ENCODE results near the gene TBC1D8B. TPM values are rescaled to one million over a fixed set of nuclear protein-coding genes. Genes with fewer than 3 reads are reported as not detected.

TBC1D8B gene
- total RNA-seq, 1 donor from 2014 or later, result 8.4 TPM

DNA sequence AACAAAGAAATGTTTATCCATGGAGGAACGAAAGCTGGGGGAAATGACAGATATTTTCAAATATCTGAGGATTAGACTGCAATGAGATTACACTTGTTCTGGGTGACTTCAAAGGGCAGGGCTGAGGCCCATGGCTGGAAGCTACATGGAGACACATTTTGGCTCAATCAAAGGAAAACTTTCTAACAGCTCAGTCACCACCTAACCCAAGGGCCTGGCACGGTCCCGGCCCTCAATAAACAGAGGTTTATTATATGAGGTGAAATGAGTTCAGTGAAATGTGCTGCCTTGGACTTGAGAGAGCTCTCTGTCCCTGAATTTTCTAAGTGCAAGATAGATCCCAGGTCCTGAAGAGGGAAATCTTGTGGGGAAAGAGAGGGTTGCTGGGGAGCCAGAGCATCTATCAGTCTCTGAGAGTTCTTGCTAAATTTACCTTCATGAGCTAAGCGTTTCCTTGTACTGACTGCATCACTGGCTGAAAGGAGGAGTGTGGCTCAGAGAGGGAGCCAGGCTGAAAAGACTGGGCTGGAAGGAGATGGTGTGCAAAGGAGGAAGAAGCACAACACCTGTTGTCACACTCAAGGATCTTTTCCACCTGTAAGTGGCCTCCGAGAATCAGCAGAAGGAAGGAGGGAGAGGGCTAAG lies 102.7 kb downstream of the TBC1D8B start:
- peak overlapping the region; percentile 84 for H3K27ac ChIP-seq (ENCODE audit: low read depth, low read length)
- no peaks in the 10 kb centered on the region for H3K27me3 ChIP-seq (ENCODE audit: control insufficient read depth in 3 of 3, insufficient read depth in 3 of 3, low read length in 3 of 3)
- H3K4me1 ChIP-seq (ENCODE audit: control insufficient read depth in 3 of 3, insufficient read depth in 3 of 3, low read length in 3 of 3), result peaks cover 6 to 39% (median 18%) of the 10 kb centered on the region in 3 donors
- no peak overlapping the region for H3K9ac ChIP-seq (ENCODE audit: low read depth in 1 of 3, low read length in 3 of 3)
- H3K4me3 ChIP-seq (ENCODE audit: low read length in 3 of 3), result no peak overlapping the region
- H3K36me3 ChIP-seq (ENCODE audit: control insufficient read depth in 3 of 3, insufficient read depth in 3 of 3, low read length in 3 of 3), result no peaks in the 10 kb centered on the region
- H3K9me3 ChIP-seq (ENCODE audit: control insufficient read depth in 3 of 3, low read length in 3 of 3), result no peaks in the 10 kb centered on the region

DNA sequence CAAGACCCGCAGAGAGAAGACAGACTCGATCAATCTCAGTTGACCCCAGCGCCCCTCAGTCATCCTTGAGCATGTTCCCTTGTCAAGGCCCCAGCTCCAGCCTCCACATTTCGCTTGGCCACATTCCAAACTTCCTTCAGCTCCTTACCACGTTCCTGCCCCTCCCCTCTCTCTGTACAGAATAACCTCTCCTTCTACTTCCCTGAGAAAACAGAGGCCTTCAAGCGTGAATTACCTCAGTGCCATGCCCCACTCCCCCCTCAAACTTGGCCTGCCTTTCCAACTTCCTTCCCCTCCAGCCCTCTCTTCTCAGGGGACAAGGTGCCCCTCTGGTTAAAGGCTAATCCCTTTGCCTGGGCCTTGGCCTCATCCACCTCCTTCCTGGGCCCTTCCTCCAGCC lies 103.9 kb downstream of the TBC1D8B start:
- Histone ChIP-seq H3K27me3 (ENCODE audit: control insufficient read depth in 3 of 3, insufficient read depth in 3 of 3, low read length in 3 of 3) (no peaks in the 10 kb centered on the region), H3K9ac (ENCODE audit: low read depth in 1 of 3, low read length in 3 of 3) (no peak overlapping the region), H3K9me3 (ENCODE audit: control insufficient read depth in 3 of 3, low read length in 3 of 3) (no peaks in the 10 kb centered on the region), H3K4me3 (ENCODE audit: low read length in 3 of 3) (no peak overlapping the region), H3K4me1 (ENCODE audit: control insufficient read depth in 3 of 3, insufficient read depth in 3 of 3, low read length in 3 of 3) (peaks cover 6 to 39% (median 18%) of the 10 kb centered on the region in 3 donors), H3K27ac (ENCODE audit: low read depth, low read length) (peak overlapping the region; percentile 84), H3K36me3 (ENCODE audit: control insufficient read depth in 3 of 3, insufficient read depth in 3 of 3, low read length in 3 of 3) (no peaks in the 10 kb centered on the region)

DNA sequence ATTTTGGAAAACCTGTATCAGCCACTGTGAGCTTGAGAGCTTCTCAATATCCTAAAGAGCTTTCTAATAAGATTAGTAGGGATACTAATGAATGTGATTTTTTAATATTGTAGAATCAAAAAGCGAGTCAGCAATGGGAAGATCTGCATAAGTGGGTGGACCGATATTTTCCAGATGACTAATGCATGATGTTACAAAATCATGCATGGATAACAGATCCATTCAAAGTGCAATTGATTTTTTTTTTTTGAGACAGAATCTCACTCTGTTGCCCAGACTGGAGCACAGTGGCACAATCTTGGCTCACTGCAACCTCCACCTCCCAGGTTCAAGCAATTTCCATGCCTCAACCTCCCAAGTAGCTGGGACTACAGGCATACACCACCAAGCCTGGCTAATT lies 110.4 kb downstream of the TBC1D8B start:
- Histone ChIP-seq H3K4me1 (ENCODE audit: control insufficient read depth in 3 of 3, insufficient read depth in 3 of 3, low read length in 3 of 3) (no peaks in the 10 kb centered on the region), H3K9ac (ENCODE audit: low read depth in 1 of 3, low read length in 3 of 3) (no peak overlapping the region), H3K27me3 (ENCODE audit: control insufficient read depth in 3 of 3, insufficient read depth in 3 of 3, low read length in 3 of 3) (peaks cover 0 to 4% (median 0%) of the 10 kb centered on the region in 3 donors), H3K9me3 (ENCODE audit: control insufficient read depth in 3 of 3, low read length in 3 of 3) (no peaks in the 10 kb centered on the region), H3K4me3 (ENCODE audit: low read length in 3 of 3) (no peak overlapping the region), H3K36me3 (ENCODE audit: control insufficient read depth in 3 of 3, insufficient read depth in 3 of 3, low read length in 3 of 3) (no peaks in the 10 kb centered on the region), H3K27ac (ENCODE audit: low read depth, low read length) (no peak overlapping the region)

DNA sequence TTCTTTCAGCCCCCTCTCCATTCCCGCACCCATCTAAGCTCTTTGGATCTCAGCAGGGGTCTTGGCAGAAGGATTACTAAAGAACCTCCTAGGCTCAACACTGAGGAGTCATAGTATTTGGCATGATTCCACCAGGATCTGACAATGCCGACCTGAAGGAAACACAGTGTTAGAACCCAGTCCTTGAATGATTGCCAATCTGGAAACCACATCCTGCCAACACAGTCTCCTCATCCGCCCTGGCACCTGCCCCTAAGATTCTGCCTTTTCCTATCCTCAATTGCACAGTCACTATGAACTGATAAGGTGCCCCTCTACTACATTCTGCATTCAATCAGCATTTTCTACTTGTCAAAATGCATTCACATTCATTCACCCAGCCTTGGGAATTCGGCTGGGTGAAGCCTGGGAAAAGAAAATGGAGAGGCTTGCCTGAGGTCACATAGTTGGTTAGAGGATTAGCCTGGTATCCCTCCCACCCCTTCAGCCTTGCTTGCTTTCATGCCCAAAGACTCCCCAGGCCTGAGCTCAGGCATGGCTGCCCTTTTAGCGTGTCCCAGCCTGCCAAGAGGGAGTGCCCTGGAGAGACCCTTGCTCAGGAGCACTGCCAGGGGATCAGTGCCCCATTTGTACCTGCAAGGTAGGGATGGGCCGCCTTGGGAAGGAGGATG lies 115.5 kb downstream of the TBC1D8B start:
- H3K4me3 ChIP-seq (ENCODE audit: low read length in 3 of 3), result no peak overlapping the region
- H3K4me1 ChIP-seq (ENCODE audit: control insufficient read depth in 3 of 3, insufficient read depth in 3 of 3, low read length in 3 of 3), result no peaks in the 10 kb centered on the region
- H3K9me3 ChIP-seq (ENCODE audit: control insufficient read depth in 3 of 3, low read length in 3 of 3), result no peaks in the 10 kb centered on the region
- H3K27ac ChIP-seq (ENCODE audit: low read depth, low read length), result no peak overlapping the region
- peaks cover 0 to 4% (median 0%) of the 10 kb centered on the region in 3 donors for H3K27me3 ChIP-seq (ENCODE audit: control insufficient read depth in 3 of 3, insufficient read depth in 3 of 3, low read length in 3 of 3)
- no peaks in the 10 kb centered on the region for H3K36me3 ChIP-seq (ENCODE audit: control insufficient read depth in 3 of 3, insufficient read depth in 3 of 3, low read length in 3 of 3)
- no peak overlapping the region for H3K9ac ChIP-seq (ENCODE audit: low read depth in 1 of 3, low read length in 3 of 3)

GRCh38 chrX:106919932-106920452 lies 117.5 kb downstream of the TBC1D8B start, which contains the start of gene CLDN2:
Gene CLDN2, plus strand, starts transcription at chrX:106920402. Its CDS starts 7,827 bp downstream, at chrX:106928229.
- Histone ChIP-seq H3K9me3 (ENCODE audit: control insufficient read depth in 3 of 3, low read length in 3 of 3) (no peaks in the 10 kb centered on the region), H3K4me3 (ENCODE audit: low read length in 3 of 3) (no peak within 1 kb of the TSS), H3K27me3 (ENCODE audit: control insufficient read depth in 3 of 3, insufficient read depth in 3 of 3, low read length in 3 of 3) (peaks cover 0 to 4% (median 0%) of the 10 kb centered on the region in 3 donors), H3K36me3 (ENCODE audit: control insufficient read depth in 3 of 3, insufficient read depth in 3 of 3, low read length in 3 of 3) (no peaks in the 10 kb centered on the region), H3K4me1 (ENCODE audit: control insufficient read depth in 3 of 3, insufficient read depth in 3 of 3, low read length in 3 of 3) (no peaks in the 10 kb centered on the region), H3K27ac (ENCODE audit: low read depth, low read length) (no peak within 1 kb of the TSS), H3K9ac (ENCODE audit: low read depth in 1 of 3, low read length in 3 of 3) (no peak within 1 kb of the TSS)

DNA sequence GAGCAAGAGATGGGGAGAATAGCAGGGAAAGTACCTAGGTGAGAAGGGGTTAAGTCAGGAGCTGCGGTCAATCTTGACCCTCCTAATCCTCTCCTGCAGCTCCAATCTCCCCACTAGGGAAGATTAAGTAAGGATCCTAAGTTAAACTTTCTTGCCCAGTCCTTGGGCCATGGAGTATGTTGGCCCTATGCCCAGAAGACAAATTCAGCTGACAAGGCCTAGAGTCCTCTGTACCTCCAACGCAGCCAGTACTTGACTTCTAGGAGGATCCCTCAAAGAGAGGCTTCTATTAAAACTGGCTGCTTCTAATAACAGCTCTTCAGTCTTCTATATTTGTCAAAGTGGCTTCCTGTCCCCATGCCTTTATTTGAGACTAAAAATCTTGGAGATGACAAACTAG lies 119.2 kb downstream of the TBC1D8B start:
- Histone ChIP-seq H3K4me1 (ENCODE audit: control insufficient read depth in 3 of 3, insufficient read depth in 3 of 3, low read length in 3 of 3) (no peaks in the 10 kb centered on the region), H3K27me3 (ENCODE audit: control insufficient read depth in 3 of 3, insufficient read depth in 3 of 3, low read length in 3 of 3) (peaks cover 0 to 4% (median 0%) of the 10 kb centered on the region in 3 donors), H3K27ac (ENCODE audit: low read depth, low read length) (no peak overlapping the region)

More for the DNA sequence above, 119.2 kb downstream of the TBC1D8B start:
- no peaks in the 10 kb centered on the region for H3K36me3 ChIP-seq (ENCODE audit: control insufficient read depth in 3 of 3, insufficient read depth in 3 of 3, low read length in 3 of 3)
- H3K4me3 ChIP-seq (ENCODE audit: low read length in 3 of 3), result no peak overlapping the region
- no peaks in the 10 kb centered on the region for H3K9me3 ChIP-seq (ENCODE audit: control insufficient read depth in 3 of 3, low read length in 3 of 3)
- H3K9ac ChIP-seq (ENCODE audit: low read depth in 1 of 3, low read length in 3 of 3), result no peak overlapping the region

Other genes starting within 250 kb of the TBC1D8B start
- 1.0 TPM for gene RADX, start 190.7 kb upstream of the TBC1D8B start, total RNA-seq
- under 0.01 TPM for gene RNF128, start 76.0 kb upstream of the TBC1D8B start, total RNA-seq
- not detected for gene RIPPLY1, start 100.7 kb downstream of the TBC1D8B start, total RNA-seq
- gene CLDN2, start 117.7 kb downstream of the TBC1D8B start, total RNA-seq, result under 0.01 TPM
- gene MORC4, start 197.5 kb downstream of the TBC1D8B start, total RNA-seq, result 34.4 TPM